Measurements from ENCODE around the gene CPAMD8.
"Not testable (repeated sequence)": the region's sequence is repeated elsewhere in the genome, so short reads cannot be mapped to it uniquely, and the experiment has no call there.

The CPAMD8 gene

GRCh38 chr19:16996838-16997490, 29.6 kb downstream of the CPAMD8 start:
- not testable (repeated sequence) for DNase-seq

- DNase-seq: no peak
These were observed 37.9 kb downstream of the CPAMD8 start for GRCh38 chr19:16988661-16989060.

GRCh38 chr19:16985403-16985802, 41.2 kb downstream of the CPAMD8 start:
- DNase-seq: no peak

GRCh38 chr19:16982586-16982985, 44.0 kb downstream of the CPAMD8 start:
- DNase-seq: not testable (repeated sequence)

- no peak for DNase-seq
These were observed 47.5 kb downstream of the CPAMD8 start for GRCh38 chr19:16978839-16979802.

- no peak for DNase-seq
These were observed 48.5 kb downstream of the CPAMD8 start for GRCh38 chr19:16978156-16978555.

GRCh38 chr19:16977306-16977705, 49.3 kb downstream of the CPAMD8 start:
- no peak for DNase-seq

- no peak for DNase-seq
These were observed 50.2 kb downstream of the CPAMD8 start for GRCh38 chr19:16976446-16976845.

GRCh38 chr19:16970821-16971220, 55.8 kb downstream of the CPAMD8 start:
- no peak for DNase-seq

GRCh38 chr19:16969135-16969534, 57.5 kb downstream of the CPAMD8 start:
- no peak for DNase-seq

- DNase-seq: not testable (repeated sequence)
These were observed 65.4 kb downstream of the CPAMD8 start for GRCh38 chr19:16960996-16961822.

GRCh38 chr19:16958277-16958676, 68.3 kb downstream of the CPAMD8 start:
- not testable (repeated sequence) for DNase-seq

GRCh38 chr19:16957855-16958254, 68.8 kb downstream of the CPAMD8 start:
- DNase-seq: no peak

- DNase-seq: peak; percentile 25
These were observed 69.4 kb downstream of the CPAMD8 start for GRCh38 chr19:16957151-16957701.

GRCh38 chr19:16955161-16955560, 71.4 kb downstream of the CPAMD8 start:
- DNase-seq: no peak

- DNase-seq: no peak
These were observed 74.6 kb downstream of the CPAMD8 start for GRCh38 chr19:16952046-16952445.

- no peak for DNase-seq
These were observed 75.1 kb downstream of the CPAMD8 start for GRCh38 chr19:16951529-16951928.

GRCh38 chr19:16949496-16950023, 77.0 kb downstream of the CPAMD8 start:
- DNase-seq: no peak

- no peak for DNase-seq
These were observed 79.4 kb downstream of the CPAMD8 start for GRCh38 chr19:16946951-16947940.

- no peak for DNase-seq
These were observed 80.7 kb downstream of the CPAMD8 start for GRCh38 chr19:16945762-16946465.

- DNase-seq: no peak
These were observed 81.3 kb downstream of the CPAMD8 start for GRCh38 chr19:16945364-16945714.

All from femur (tissue), 1 donor.